Heart left ventricle (tissue), 16 donors: ENCODE data around the gene ZNF74. TPM values are rescaled to one million over a fixed set of nuclear protein-coding genes. Genes with fewer than 3 reads are reported as not detected.
"Not testable (repeated sequence)": the region's sequence is repeated elsewhere in the genome, so short reads cannot be mapped to it uniquely, and the experiment has no call there.

Experiments used
- ATAC-seq, 4 donors: fragments of 200-7000 bp; cut with Tn5 transposase; one replicate each; pipeline ENCODE4 v1.9.1; 2020 to 2022; ENCODE audit warnings: moderate library complexity in 4 of 4, mild to moderate bottlenecking in 3 of 4, moderate number of reproducible peaks in 1 of 4
- DNase-seq, 5 donors: peaks; one replicate each; pipeline ENCODE4 v3.0.0-alpha.2; 2020
- H3K27ac ChIP-seq, 12 donors: fragments of 200-600 bp; sonication (generic) in 4 of 12; one replicate each; pipeline versions ENCODE4 v1.5.0 to v1.8.0; 2016 to 2022; ENCODE audit warnings: mild to moderate bottlenecking in 2 of 12
- H3K27me3 ChIP-seq, 9 donors: fragments of 200-600 bp; sonication (generic) in 2 of 9; one replicate each; pipeline versions ENCODE4 v1.5.1 to v1.8.0; 2016 to 2022; ENCODE audit warnings: mild to moderate bottlenecking in 3 of 9
- H3K36me3 ChIP-seq, 9 donors: fragments of 200-600 bp; sonication (generic) in 2 of 9; one replicate each; pipeline versions ENCODE4 v1.5.0 to v1.8.0; 2018 to 2022; ENCODE audit warnings: mild to moderate bottlenecking in 2 of 9
- H3K4me1 ChIP-seq, 12 donors: fragments of 200-600 bp; sonication (generic) in 4 of 12; one replicate each; pipeline versions ENCODE4 v1.5.0 to v1.8.0; 2016 to 2022; ENCODE audit warnings: mild to moderate bottlenecking in 3 of 12
- H3K4me3 ChIP-seq, 12 donors: fragments of 200-600 bp; sonication (generic) in 4 of 12; one replicate each; pipeline versions ENCODE4 v1.5.0 to v1.8.0; 2017 to 2022; ENCODE audit warnings: mild to moderate bottlenecking in 9 of 12, moderate library complexity in 4 of 12
- H3K9me3 ChIP-seq, 12 donors: fragments of 200-600 bp; sonication (generic) in 4 of 12; one replicate each; pipeline versions ENCODE4 v1.5.0 to v1.8.0; 2016 to 2022; ENCODE audit warnings: mild to moderate bottlenecking in 1 of 12
- POLR2A ChIP-seq, 2 donors: fragments of 450-650 bp; IDR thresholded peaks; one replicate each; pipeline ENCODE4 v1.6.1; 2017; ENCODE audit warnings: antibody characterized with exemption in 2 of 2, mild to moderate bottlenecking in 2 of 2, moderate library complexity in 2 of 2
- WGBS, 4 donors: extraction: QIAGEN DNeasy Blood & Tissue Kit in 2 of 4; methylation state at CpG; one replicate each; pipeline versions ENCODE4 v1.1.5 to v1.1.7; 2013 to 2018; 5-methylcytosine and 5-hydroxymethylcytosine counted together
- intact Hi-C, 10 donors: fragments of 100-400 bp; cut with DNase I; formaldehyde crosslinking; loops; one replicate each; pipeline versions ENCODE4 v1.11.1 to v1.14.2; 2022
- polyA plus RNA-seq, 2 donors: library from polyadenylated mRNA; stranded (reverse); fragments of 200-250 nt; gene quantifications; one replicate each; pipeline ENCODE4 v1.2.3, GENCODE V29; 2013
- total RNA-seq, 9 donors: library from RNA; depleted of rRNA in 2 of 9; stranded (reverse); fragments of >200 nt in 2 of 9; fragmentation: NEBNext Ultra II Directional in 3 of 9; extraction: Animal tissue kit (Norgen Biotek cat#: 25700) in 3 of 9; gene quantifications; one replicate each; pipeline versions ENCODE4 v1.1.0 to v1.2.4, GENCODE V29; 2016 to 2023
- TF ChIP-seq, protein P1 (sequence below), 12 donors: fragments of 200-600 bp; sonication (generic) in 4 of 12; IDR thresholded peaks; one replicate each; pipeline versions ENCODE4 v1.5.0 to v1.8.0; 2018 to 2022; ENCODE audit warnings: antibody characterized with exemption in 12 of 12, mild to moderate bottlenecking in 5 of 12
- donor health status: ischemic (EF 13 %, LVEDD 7.1; RV severe dilation, severe dysfunction).
- donor health status: healthy with polysubstance abuse.
- donor health status: DM: no; HTN: yes; CAD: no.
- donor health status: DM: no; HTN: no; CAD: no.
- donor health status: ischemic (EF 25% LVEDD 6.9; RV normal size, moderate dysfunction).
- donor health status: ischemic (EF 25% LVEDD 5.7; RV mildly dilated, moderate dysfunction).
- donor health status: healthy.
- donor health status: DM: yes; HTN: yes; CAD: no.
- donor health status: ischemic (EF 35%, LVEDD 5.7; RV mildly dilated, moderate dysfunction).
- donor health status: nonischemic (EF 11% LVEDD 7.7; RV severe dilation, severe dysfunction).
- donor health status: DM: yes; HTN: yes; CAD: no.
- donor health status: PGD.
- donor health status: ischemic (EF 29% LVEDD 5.4; RV normal size, mild dysfunction).
- donor health status: nonischemic (EF 23%, LVEDD 6.1; RV moderate dilation, normal function).

The ZNF74 gene
- total and polyA plus RNA-seq, 11 donors, result 2.1 to 6.5 (median 4.4) TPM

- H3K27me3 ChIP-seq, H3K9me3 ChIP-seq, H3K36me3 ChIP-seq, H3K4me1 ChIP-seq, H3K27ac ChIP-seq, intact Hi-C loops, H3K4me3 ChIP-seq, DNase-seq: not testable (repeated sequence)
- peak in 2 of 4 donors; percentile 27 to 41 for ATAC-seq
- 43 to 63% (median 52%) methylated on average over 5 to 6 of the region's 6 CpGs for WGBS, 4 donors
Measured at GRCh38 chr22:20373195-20373706, 20.7 kb upstream of the ZNF74 start.

GRCh38 chr22:20374130-20374529 lies 19.8 kb upstream of the ZNF74 start:
- H3K36me3 ChIP-seq, H3K27me3 ChIP-seq, H3K4me1 ChIP-seq, H3K27ac ChIP-seq, intact Hi-C loops, H3K9me3 ChIP-seq, ATAC-seq, DNase-seq, H3K4me3 ChIP-seq: not testable (repeated sequence)
- WGBS, 4 donors, result 92 to 100% (median 95%) methylated on average over 1 of the region's 2 CpGs

DNA sequence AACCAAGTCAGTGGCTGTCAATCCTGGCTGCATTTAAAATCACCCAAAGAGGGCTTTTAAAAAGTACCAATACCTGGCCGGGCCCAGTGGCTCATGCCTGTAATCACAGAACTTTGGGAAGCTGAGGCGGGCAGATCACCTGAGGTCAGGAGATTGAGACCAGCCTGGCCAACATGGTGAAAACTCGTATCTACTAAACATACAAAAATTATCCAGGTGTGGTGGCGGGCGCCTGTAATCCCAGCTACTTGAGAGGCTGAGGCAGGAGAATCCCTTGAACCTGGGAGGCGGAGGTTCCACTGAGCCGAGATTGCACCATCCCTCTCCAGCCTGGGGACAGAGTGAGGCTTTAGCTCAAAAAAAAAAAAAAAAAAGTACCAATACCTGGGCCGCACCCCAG lies 17.7 kb upstream of the ZNF74 start:
- not testable (repeated sequence) for H3K27ac ChIP-seq, DNase-seq
- 90 to 95% (median 93%) methylated on average over 7 to 8 of the region's 8 CpGs for WGBS, 4 donors

GRCh38 chr22:20376983-20377382 lies 17.0 kb upstream of the ZNF74 start:
- H3K27me3 ChIP-seq, H3K4me3 ChIP-seq, ATAC-seq: not testable (repeated sequence)

More for the DNA sequence above, 17.7 kb upstream of the ZNF74 start:
- H3K4me1 ChIP-seq, intact Hi-C loops, H3K9me3 ChIP-seq, H3K27me3 ChIP-seq, H3K4me3 ChIP-seq, ATAC-seq, H3K36me3 ChIP-seq: not testable (repeated sequence)

GRCh38 chr22:20378110-20378509 lies 15.8 kb upstream of the ZNF74 start:
- intact Hi-C loops, result no loop called here
- no peaks in the 10 kb centered on the region for H3K9me3 ChIP-seq
- TF ChIP-seq POLR2A (IDR thresholded peaks at IDR 0.05), result no peak
- TF ChIP-seq, protein P1, sequence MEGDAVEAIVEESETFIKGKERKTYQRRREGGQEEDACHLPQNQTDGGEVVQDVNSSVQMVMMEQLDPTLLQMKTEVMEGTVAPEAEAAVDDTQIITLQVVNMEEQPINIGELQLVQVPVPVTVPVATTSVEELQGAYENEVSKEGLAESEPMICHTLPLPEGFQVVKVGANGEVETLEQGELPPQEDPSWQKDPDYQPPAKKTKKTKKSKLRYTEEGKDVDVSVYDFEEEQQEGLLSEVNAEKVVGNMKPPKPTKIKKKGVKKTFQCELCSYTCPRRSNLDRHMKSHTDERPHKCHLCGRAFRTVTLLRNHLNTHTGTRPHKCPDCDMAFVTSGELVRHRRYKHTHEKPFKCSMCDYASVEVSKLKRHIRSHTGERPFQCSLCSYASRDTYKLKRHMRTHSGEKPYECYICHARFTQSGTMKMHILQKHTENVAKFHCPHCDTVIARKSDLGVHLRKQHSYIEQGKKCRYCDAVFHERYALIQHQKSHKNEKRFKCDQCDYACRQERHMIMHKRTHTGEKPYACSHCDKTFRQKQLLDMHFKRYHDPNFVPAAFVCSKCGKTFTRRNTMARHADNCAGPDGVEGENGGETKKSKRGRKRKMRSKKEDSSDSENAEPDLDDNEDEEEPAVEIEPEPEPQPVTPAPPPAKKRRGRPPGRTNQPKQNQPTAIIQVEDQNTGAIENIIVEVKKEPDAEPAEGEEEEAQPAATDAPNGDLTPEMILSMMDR (IDR thresholded peaks at IDR 0.05), result no peak
- no peak for DNase-seq
- H3K4me1 ChIP-seq, result no peaks in the 10 kb centered on the region
- WGBS, 4 donors, result 82 to 87% (median 84%) methylated on average over 4 of the region's 4 CpGs
- ATAC-seq, result no peak
- H3K4me3 ChIP-seq, result no peak overlapping the region
- no peaks in the 10 kb centered on the region for H3K36me3 ChIP-seq
- H3K27ac ChIP-seq, result no peak overlapping the region
- no peaks in the 10 kb centered on the region for H3K27me3 ChIP-seq

More at GRCh38 chr22:20376983-20377382, 17.0 kb upstream of the ZNF74 start:
- H3K4me1 ChIP-seq, H3K27ac ChIP-seq, H3K9me3 ChIP-seq, DNase-seq, intact Hi-C loops, H3K36me3 ChIP-seq: not testable (repeated sequence)
- WGBS, 4 donors, result 93 to 97% (median 94%) methylated on average over 11 of the region's 11 CpGs

- H3K27ac ChIP-seq, H3K36me3 ChIP-seq, ATAC-seq, intact Hi-C loops, DNase-seq, H3K27me3 ChIP-seq, H3K9me3 ChIP-seq, H3K4me3 ChIP-seq, H3K4me1 ChIP-seq: not testable (repeated sequence)
- WGBS, 4 donors, result 91 to 97% (median 93%) methylated on average over 5 of the region's 5 CpGs
Measured at GRCh38 chr22:20378684-20379083, 15.3 kb upstream of the ZNF74 start.

- no peak for ATAC-seq
- H3K9me3 ChIP-seq, result no peaks in the 10 kb centered on the region
- intact Hi-C loops, result no loop called here
- no peak for TF ChIP-seq POLR2A (IDR thresholded peaks at IDR 0.05)
- TF ChIP-seq, protein P1 (IDR thresholded peaks at IDR 0.05), result no peak
- H3K4me1 ChIP-seq, result no peaks in the 10 kb centered on the region
- no peak for DNase-seq
- WGBS, 4 donors, result 26 to 33% (median 29%) methylated on average over 1 of the region's 1 CpG
- peaks cover 0 to 12% (median 2%) of the 10 kb centered on the region in 9 donors for H3K27me3 ChIP-seq
- no peak overlapping the region for H3K4me3 ChIP-seq
- H3K27ac ChIP-seq, result no peak overlapping the region
- no peaks in the 10 kb centered on the region for H3K36me3 ChIP-seq
Measured at GRCh38 chr22:20380486-20380885, 13.5 kb upstream of the ZNF74 start.
